Activated CD8-positive, alpha-beta T cell treated with anti-CD3 and anti-CD28 coated beads, Interleukin-2, amount 10 ng/mL, durations not matched to agents 7 days and 5 days (primary cell): ENCODE measurements around the gene DHRS12. TPM values are rescaled to one million over a fixed set of nuclear protein-coding genes. Genes with fewer than 3 reads are reported as not detected.

Source experiments
- ATAC-seq: fragments of 150-1000 bp; cut with Tn5 transposase; one replicate; pipeline ENCODE4 v1.10.0; 2021; ENCODE audit warnings: moderate library complexity
- CTCF ChIA-PET: fragments of 350-600 bp; sonication (Branson Sonifier 250); formaldehyde crosslinking; loops from one replicate; lab custom pipeline; 2021; ENCODE audit warnings: antibody characterized with exemption; lab: Charles Lee
- POLR2A ChIA-PET: fragments of 350-600 bp; sonication (Branson Sonifier 250); formaldehyde crosslinking; loops from one replicate; lab custom pipeline; 2021; ENCODE audit warnings: antibody characterized with exemption; lab: Charles Lee
- DNase-seq: peaks from one replicate; pipeline ENCODE4 v3.0.0-alpha.2; 2020
- H3K27ac Mint-ChIP-seq: one replicate; pipeline ENCODE4 v1.8.0; 2021; ENCODE audit warnings: mild to moderate bottlenecking, mixed read lengths
- H3K27me3 Mint-ChIP-seq: one replicate; pipeline ENCODE4 v1.8.0; 2021; ENCODE audit warnings: low read depth, mixed read lengths
- H3K36me3 Mint-ChIP-seq: one replicate; pipeline ENCODE4 v1.8.0; 2021; ENCODE audit warnings: low read depth, mixed read lengths
- H3K4me1 Mint-ChIP-seq: one replicate; pipeline ENCODE4 v1.8.0; 2021; ENCODE audit warnings: low read depth, mixed read lengths
- H3K4me3 Mint-ChIP-seq: one replicate; pipeline ENCODE4 v1.8.0; 2021; ENCODE audit warnings: mild to moderate bottlenecking, mixed read lengths
- H3K9me3 Mint-ChIP-seq: one replicate; pipeline ENCODE4 v1.8.0; 2022; ENCODE audit warnings: mixed read lengths; ENCODE audit not compliant: insufficient read depth
- total RNA-seq, 2 experiments: library from RNA; stranded (reverse); gene quantifications; one replicate each; pipeline ENCODE4 v1.2.3, GENCODE V29; 2021

DHRS12 gene
- total RNA-seq, 2 experiments from 2014 or later: 8.9 to 10.0 TPM

GRCh38 chr13:51807041-51807440 is 3.1 kb upstream of the DHRS12 start:
- no peak overlapping the region for H3K27ac Mint-ChIP-seq

GRCh38 chr13:51806566-51806965 is 2.6 kb upstream of the DHRS12 start:
- ChIA-PET POLR2A (no interaction called here), CTCF (interaction anchor here (1.1 to 3.0 kb wide), 3 partner anchors 9 to 26 kb away, joined by 3 to 39 read pairs (median 14); no protein-coding TSS in a partner anchor)
- H3K4me3 Mint-ChIP-seq: no peak overlapping the region
- peaks cover 37% of the 10 kb centered on the region for H3K4me1 Mint-ChIP-seq
- H3K9me3 Mint-ChIP-seq: no peaks in the 10 kb centered on the region
- H3K27me3 Mint-ChIP-seq: no peaks in the 10 kb centered on the region
- ATAC-seq (no peak), DNase-seq (no peak)
- no peaks in the 10 kb centered on the region for H3K36me3 Mint-ChIP-seq
- no peak overlapping the region for H3K27ac Mint-ChIP-seq

More at GRCh38 chr13:51807041-51807440, 3.1 kb upstream of the DHRS12 start:
- H3K4me1 Mint-ChIP-seq: peaks cover 38% of the 10 kb centered on the region
- DNase-seq (no peak), ATAC-seq (no peak)
- CTCF ChIA-PET: interaction anchor here (1.1 to 3.0 kb wide), 4 partner anchors 8 to 26 kb away, joined by 3 to 39 read pairs (median 11); no protein-coding TSS in a partner anchor
- POLR2A ChIA-PET: no interaction called here
- no peaks in the 10 kb centered on the region for H3K9me3 Mint-ChIP-seq
- H3K4me3 Mint-ChIP-seq: no peak overlapping the region
- H3K36me3 Mint-ChIP-seq: no peaks in the 10 kb centered on the region
- H3K27me3 Mint-ChIP-seq: no peaks in the 10 kb centered on the region

- Mint-ChIP-seq H3K9me3 (no peaks in the 10 kb centered on the region), H3K4me3 (no peak overlapping the region), H3K4me1 (peaks cover 37% of the 10 kb centered on the region), H3K27me3 (no peaks in the 10 kb centered on the region), H3K36me3 (no peaks in the 10 kb centered on the region), H3K27ac (no peak overlapping the region)
- ATAC-seq: no peak
- DNase-seq: no peak
- POLR2A ChIA-PET: interaction anchor here (1.1 to 1.2 kb wide), 3 partner anchors 7 to 19 kb away, joined by 3 to 4 read pairs (median 3); no protein-coding TSS in a partner anchor
- CTCF ChIA-PET: interaction anchor here (1.0 to 3.0 kb wide), 6 partner anchors 8 to 352 kb away, joined by 3 to 39 read pairs (median 4); partner anchors contain the start of gene INTS6
Observed at GRCh38 chr13:51805925-51806324, 2.0 kb upstream of the DHRS12 start.

- ChIA-PET POLR2A (interaction anchor here (0.9 to 1.2 kb wide), 5 partner anchors 8 to 27 kb away, joined by 3 to 4 read pairs (median 3); no protein-coding TSS in a partner anchor), CTCF (interaction anchor here (1.0 to 3.0 kb wide), 6 partner anchors 7 to 370 kb away, joined by 3 to 39 read pairs (median 4); partner anchors contain the start of gene INTS6)
- Mint-ChIP-seq H3K9me3 (no peaks in the 10 kb centered on the region), H3K36me3 (no peaks in the 10 kb centered on the region), H3K27ac (peak overlapping the region; percentile 85), H3K4me1 (peaks cover 37% of the 10 kb centered on the region), H3K27me3 (no peaks in the 10 kb centered on the region), H3K4me3 (peak overlapping the region; percentile 76)
- ATAC-seq (no peak), DNase-seq (no peak)
Observed at GRCh38 chr13:51805313-51805712, 1.4 kb upstream of the DHRS12 start.

GRCh38 chr13:51804295-51805172 is 571 bp upstream of the DHRS12 start:
- H3K4me1 Mint-ChIP-seq: peaks cover 37% of the 10 kb centered on the region
- peak overlapping the region; percentile 76 for H3K4me3 Mint-ChIP-seq
- no peaks in the 10 kb centered on the region for H3K27me3 Mint-ChIP-seq
- ATAC-seq (no peak), DNase-seq (peak; percentile 49)
- no peaks in the 10 kb centered on the region for H3K36me3 Mint-ChIP-seq
- H3K9me3 Mint-ChIP-seq: no peaks in the 10 kb centered on the region
- H3K27ac Mint-ChIP-seq: peak overlapping the region; percentile 85
- CTCF ChIA-PET: interaction anchor here (1.1 to 3.0 kb wide), 5 partner anchors 9 to 370 kb away, joined by 3 to 39 read pairs (median 4); partner anchors contain the start of gene INTS6
- POLR2A ChIA-PET: interaction anchor here (0.9 to 1.2 kb wide), 5 partner anchors 9 to 28 kb away, joined by 3 to 4 read pairs (median 3); no protein-coding TSS in a partner anchor

- Mint-ChIP-seq H3K4me3 (peak overlapping the region; percentile 88), H3K9me3 (no peaks in the 10 kb centered on the region), H3K36me3 (no peaks in the 10 kb centered on the region), H3K27me3 (no peaks in the 10 kb centered on the region), H3K4me1 (peaks cover 37% of the 10 kb centered on the region), H3K27ac (peak overlapping the region; percentile 99)
- ATAC-seq (no peak), DNase-seq (no peak)
- POLR2A ChIA-PET: interaction anchor here (0.5 to 2.2 kb wide), 6 partner anchors 9 to 349 kb away, joined by 3 to 12 read pairs (median 4); partner anchors contain the start of gene INTS6
- CTCF ChIA-PET: interaction anchor here (0.8 to 3.4 kb wide), 5 partner anchors 11 to 358 kb away, joined by 4 to 14 read pairs (median 5); no protein-coding TSS in a partner anchor
Observed at GRCh38 chr13:51802631-51803418, 1.1 kb downstream of the DHRS12 start.

- no peaks in the 10 kb centered on the region for H3K9me3 Mint-ChIP-seq
- DNase-seq (no peak), ATAC-seq (no peak)
- H3K4me1 Mint-ChIP-seq: peaks cover 39% of the 10 kb centered on the region
- H3K36me3 Mint-ChIP-seq: no peaks in the 10 kb centered on the region
- CTCF ChIA-PET: interaction anchor here (0.5 to 5.4 kb wide), 7 partner anchors 12 to 676 kb away, joined by 3 to 94 read pairs (median 6); no protein-coding TSS in a partner anchor
- H3K27me3 Mint-ChIP-seq: no peaks in the 10 kb centered on the region
- H3K4me3 Mint-ChIP-seq: no peak overlapping the region
- POLR2A ChIA-PET: interaction anchor here (1.4 to 2.2 kb wide), 2 partner anchors 348 to 351 kb away, joined by 5 to 12 read pairs; partner anchors contain the start of gene INTS6
- H3K27ac Mint-ChIP-seq: peak overlapping the region; percentile 99
Observed at GRCh38 chr13:51801631-51802099, 2.3 kb downstream of the DHRS12 start.

- Mint-ChIP-seq H3K4me3 (no peak overlapping the region), H3K27ac (no peak overlapping the region), H3K36me3 (no peaks in the 10 kb centered on the region), H3K4me1 (peaks cover 36% of the 10 kb centered on the region), H3K27me3 (no peaks in the 10 kb centered on the region), H3K9me3 (no peaks in the 10 kb centered on the region)
- ChIA-PET POLR2A (interaction anchor here (0.7 to 1.4 kb wide), 3 partner anchors 10 to 365 kb away, joined by 3 to 5 read pairs (median 4); no protein-coding TSS in a partner anchor), CTCF (interaction anchor here (0.9 to 5.4 kb wide), 7 partner anchors 14 to 675 kb away, joined by 3 to 94 read pairs (median 6); no protein-coding TSS in a partner anchor)
- no peak for DNase-seq
- no peak for ATAC-seq
Observed at GRCh38 chr13:51800486-51800885, 3.5 kb downstream of the DHRS12 start.

GRCh38 chr13:51799261-51799660 is 4.7 kb downstream of the DHRS12 start:
- DNase-seq (no peak), ATAC-seq (no peak)
- POLR2A ChIA-PET: interaction anchor here (1.8 kb wide), 1 partner anchor 348 kb away, joined by 5 read pairs; no protein-coding TSS in a partner anchor
- Mint-ChIP-seq H3K4me1 (peaks cover 24% of the 10 kb centered on the region), H3K4me3 (no peak overlapping the region), H3K9me3 (no peaks in the 10 kb centered on the region), H3K27me3 (no peaks in the 10 kb centered on the region), H3K36me3 (no peaks in the 10 kb centered on the region), H3K27ac (no peak overlapping the region)
- CTCF ChIA-PET: interaction anchor here (1.4 to 5.4 kb wide), 10 partner anchors 17 to 674 kb away, joined by 4 to 94 read pairs (median 12); no protein-coding TSS in a partner anchor

GRCh38 chr13:51797664-51798488 is 6.1 kb downstream of the DHRS12 start:
- peak; percentile 77 for DNase-seq
- no peak overlapping the region for H3K27ac Mint-ChIP-seq
- H3K9me3 Mint-ChIP-seq: no peaks in the 10 kb centered on the region
- peaks cover 24% of the 10 kb centered on the region for H3K4me1 Mint-ChIP-seq
- CTCF ChIA-PET: interaction anchor here (0.6 to 5.4 kb wide), 60 partner anchors 8 to 673 kb away, joined by 3 to 94 read pairs (median 4); partner anchors contain the start of gene INTS6
- no peaks in the 10 kb centered on the region for H3K27me3 Mint-ChIP-seq
- H3K4me3 Mint-ChIP-seq: no peak overlapping the region
- ATAC-seq: peak; percentile 76
- POLR2A ChIA-PET: interaction anchor here (0.5 to 1.8 kb wide), 10 partner anchors 11 to 657 kb away, joined by 3 to 7 read pairs (median 3); partner anchors contain the start of gene INTS6
- H3K36me3 Mint-ChIP-seq: no peaks in the 10 kb centered on the region
